ENCODE measurements around the gene SLC38A3.

DNA sequence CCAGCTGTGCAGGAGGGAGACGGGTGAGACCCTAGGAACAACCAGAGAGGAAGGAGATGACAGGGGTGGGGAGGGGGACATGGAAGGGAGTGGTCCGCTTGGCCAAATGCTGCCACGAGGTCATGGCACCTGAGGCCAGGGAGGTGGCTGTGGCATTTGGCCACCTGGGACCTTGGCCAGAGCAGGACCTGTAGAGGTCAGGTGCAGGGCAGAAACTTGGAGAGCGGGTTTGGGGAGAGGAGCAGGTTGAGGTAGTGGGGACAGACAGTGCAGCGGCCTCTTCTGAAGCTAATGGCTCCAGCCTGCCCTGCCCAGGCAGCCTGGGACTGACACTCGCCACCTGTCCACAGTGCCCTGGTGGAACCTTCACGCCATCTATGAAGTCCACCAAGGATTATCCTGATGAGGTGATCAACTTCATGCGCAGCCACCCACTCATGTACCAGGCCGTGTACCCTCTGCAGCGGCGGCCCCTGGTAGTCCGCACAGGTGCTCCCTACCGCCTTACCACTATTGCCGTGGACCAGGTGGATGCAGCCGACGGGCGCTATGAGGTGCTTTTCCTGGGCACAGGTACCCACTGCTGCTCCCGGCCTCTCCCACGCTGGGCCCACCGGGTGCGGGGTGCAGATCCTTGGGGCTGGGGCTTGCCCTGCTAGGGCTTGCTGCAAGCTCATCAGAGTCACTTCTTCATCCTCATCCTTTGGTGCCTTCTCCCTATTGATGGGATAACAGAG is 20.7 kb upstream of the SLC38A3 start:
- TF ChIP-seq, protein P1, sequence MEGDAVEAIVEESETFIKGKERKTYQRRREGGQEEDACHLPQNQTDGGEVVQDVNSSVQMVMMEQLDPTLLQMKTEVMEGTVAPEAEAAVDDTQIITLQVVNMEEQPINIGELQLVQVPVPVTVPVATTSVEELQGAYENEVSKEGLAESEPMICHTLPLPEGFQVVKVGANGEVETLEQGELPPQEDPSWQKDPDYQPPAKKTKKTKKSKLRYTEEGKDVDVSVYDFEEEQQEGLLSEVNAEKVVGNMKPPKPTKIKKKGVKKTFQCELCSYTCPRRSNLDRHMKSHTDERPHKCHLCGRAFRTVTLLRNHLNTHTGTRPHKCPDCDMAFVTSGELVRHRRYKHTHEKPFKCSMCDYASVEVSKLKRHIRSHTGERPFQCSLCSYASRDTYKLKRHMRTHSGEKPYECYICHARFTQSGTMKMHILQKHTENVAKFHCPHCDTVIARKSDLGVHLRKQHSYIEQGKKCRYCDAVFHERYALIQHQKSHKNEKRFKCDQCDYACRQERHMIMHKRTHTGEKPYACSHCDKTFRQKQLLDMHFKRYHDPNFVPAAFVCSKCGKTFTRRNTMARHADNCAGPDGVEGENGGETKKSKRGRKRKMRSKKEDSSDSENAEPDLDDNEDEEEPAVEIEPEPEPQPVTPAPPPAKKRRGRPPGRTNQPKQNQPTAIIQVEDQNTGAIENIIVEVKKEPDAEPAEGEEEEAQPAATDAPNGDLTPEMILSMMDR (IDR thresholded peaks at IDR 0.05), result no peak
- TF ChIP-seq EZH2 (IDR thresholded peaks at IDR 0.05; ENCODE audit: borderline replicate concordance, insufficient read depth, low read depth, low read length, poor library complexity, severe bottlenecking), result no peak

Data from B cell (primary cell).